ENCODE measurements around the gene BSDC1.

DNA sequence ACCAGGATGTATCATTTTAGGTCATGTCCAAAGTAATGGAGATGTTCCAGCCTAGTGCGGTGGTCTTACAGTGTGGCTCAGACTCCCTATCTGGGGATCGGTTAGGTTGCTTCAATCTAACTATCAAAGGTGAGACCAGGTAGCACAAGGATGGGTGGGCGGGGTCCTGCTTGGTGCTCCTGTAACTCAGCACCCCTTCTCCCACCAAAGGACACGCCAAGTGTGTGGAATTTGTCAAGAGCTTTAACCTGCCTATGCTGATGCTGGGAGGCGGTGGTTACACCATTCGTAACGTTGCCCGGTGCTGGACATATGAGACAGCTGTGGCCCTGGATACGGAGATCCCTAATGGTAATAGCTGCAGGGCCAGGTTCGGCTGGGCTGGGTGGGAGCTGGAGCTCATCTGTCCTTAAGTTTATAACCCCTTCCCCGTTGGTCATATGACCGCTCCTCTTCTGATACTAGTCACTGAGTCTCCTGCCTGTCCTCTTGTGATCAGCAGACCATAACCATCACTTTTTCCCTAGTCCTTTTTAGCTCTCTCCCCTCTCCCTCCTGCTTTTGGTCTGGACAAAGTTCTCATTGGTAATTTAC, 63.6 kb downstream of the BSDC1 start:
- TF ChIP-seq, protein P1, sequence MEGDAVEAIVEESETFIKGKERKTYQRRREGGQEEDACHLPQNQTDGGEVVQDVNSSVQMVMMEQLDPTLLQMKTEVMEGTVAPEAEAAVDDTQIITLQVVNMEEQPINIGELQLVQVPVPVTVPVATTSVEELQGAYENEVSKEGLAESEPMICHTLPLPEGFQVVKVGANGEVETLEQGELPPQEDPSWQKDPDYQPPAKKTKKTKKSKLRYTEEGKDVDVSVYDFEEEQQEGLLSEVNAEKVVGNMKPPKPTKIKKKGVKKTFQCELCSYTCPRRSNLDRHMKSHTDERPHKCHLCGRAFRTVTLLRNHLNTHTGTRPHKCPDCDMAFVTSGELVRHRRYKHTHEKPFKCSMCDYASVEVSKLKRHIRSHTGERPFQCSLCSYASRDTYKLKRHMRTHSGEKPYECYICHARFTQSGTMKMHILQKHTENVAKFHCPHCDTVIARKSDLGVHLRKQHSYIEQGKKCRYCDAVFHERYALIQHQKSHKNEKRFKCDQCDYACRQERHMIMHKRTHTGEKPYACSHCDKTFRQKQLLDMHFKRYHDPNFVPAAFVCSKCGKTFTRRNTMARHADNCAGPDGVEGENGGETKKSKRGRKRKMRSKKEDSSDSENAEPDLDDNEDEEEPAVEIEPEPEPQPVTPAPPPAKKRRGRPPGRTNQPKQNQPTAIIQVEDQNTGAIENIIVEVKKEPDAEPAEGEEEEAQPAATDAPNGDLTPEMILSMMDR (conservative IDR thresholded peaks at IDR 0.05 in 1 of 2, IDR thresholded peaks at IDR 0.05 in 1 of 2; ENCODE audit: low read depth in 1 of 2, low read length in 2 of 2): no peak
- TF ChIP-seq EZH2 (IDR thresholded peaks at IDR 0.05; ENCODE audit: low read length, missing control alignments): no peak

Data from fibroblast of lung (primary cell).